Measurements from ENCODE around the gene TMED8.

Gene TMED8

GRCh38 chr14:77309131-77309530 lies 67.8 kb downstream of the TMED8 start:
- no peak for DNase-seq
- H3K4me1 ChIP-seq (ENCODE audit: control insufficient read depth, low read depth, low read length), result peaks cover 6% of the 10 kb centered on the region

GRCh38 chr14:77306851-77307496 lies 69.9 kb downstream of the TMED8 start:
- no peak overlapping the region for H3K56ac ChIP-seq (ENCODE audit: low read length)
- H3K23ac ChIP-seq (ENCODE audit: low read length), result no peak overlapping the region
- no peak overlapping the region for H2AK5ac ChIP-seq (ENCODE audit: low read length)
- H3K79me2 ChIP-seq (ENCODE audit: control insufficient read depth, insufficient read depth, low read length), result no peaks in the 10 kb centered on the region
- H4K5ac ChIP-seq (ENCODE audit: low read length), result no peak overlapping the region
- peaks cover 3% of the 10 kb centered on the region for H3K36me3 ChIP-seq (ENCODE audit: control insufficient read depth, insufficient read depth, low read length)
- H3K79me1 ChIP-seq (ENCODE audit: low read length), result peaks cover 6% of the 10 kb centered on the region
- no CpG with 5 or more reads among the region's 3 CpGs for WGBS (ENCODE audit: extremely low coverage, insufficient coverage, low lambda C conversion rate)
- peak; percentile 55 for DNase-seq
- no peak overlapping the region for H4K8ac ChIP-seq (ENCODE audit: low read depth, low read length)
- no peak overlapping the region for H2BK15ac ChIP-seq (replicated peaks; ENCODE audit: low read depth)
- H3K4me3 ChIP-seq (ENCODE audit: low read length), result no peak overlapping the region
- no peak overlapping the region for H3K9ac ChIP-seq (ENCODE audit: low read length)
- no peak overlapping the region for H2BK5ac ChIP-seq (ENCODE audit: low read length)
- H3K27me3 ChIP-seq (ENCODE audit: insufficient read depth, low read length, poor library complexity), result no peaks in the 10 kb centered on the region
- H3K4me1 ChIP-seq (ENCODE audit: control insufficient read depth, low read depth, low read length), result peaks cover 2% of the 10 kb centered on the region
- peak overlapping the region; percentile 25 for H3K27ac ChIP-seq (ENCODE audit: low read depth, low read length)
- no peak overlapping the region for H3K4me2 ChIP-seq (ENCODE audit: low read length)
- peak overlapping the region; percentile 81 for H3K18ac ChIP-seq (ENCODE audit: low read length)
- H2BK120ac ChIP-seq (ENCODE audit: low read depth, low read length), result no peak overlapping the region
- H3K4ac ChIP-seq (ENCODE audit: low read depth, low read length), result no peak overlapping the region

More at GRCh38 chr14:77309131-77309530, 67.8 kb downstream of the TMED8 start:
- no peaks in the 10 kb centered on the region for H3K79me2 ChIP-seq (ENCODE audit: control insufficient read depth, insufficient read depth, low read length)
- H4K8ac ChIP-seq (ENCODE audit: low read depth, low read length), result no peak overlapping the region
- no peak overlapping the region for H3K4ac ChIP-seq (ENCODE audit: low read depth, low read length)
- H2BK15ac ChIP-seq (replicated peaks; ENCODE audit: low read depth), result no peak overlapping the region
- no peak overlapping the region for H2BK5ac ChIP-seq (ENCODE audit: low read length)
- no peak overlapping the region for H3K56ac ChIP-seq (ENCODE audit: low read length)
- peaks cover 3% of the 10 kb centered on the region for H3K36me3 ChIP-seq (ENCODE audit: control insufficient read depth, insufficient read depth, low read length)
- no peak overlapping the region for H2AK5ac ChIP-seq (ENCODE audit: low read length)
- H3K79me1 ChIP-seq (ENCODE audit: low read length), result peaks cover 6% of the 10 kb centered on the region
- H3K27me3 ChIP-seq (ENCODE audit: insufficient read depth, low read length, poor library complexity), result no peaks in the 10 kb centered on the region
- WGBS (ENCODE audit: extremely low coverage, insufficient coverage, low lambda C conversion rate), result no CpG with 5 or more reads among the region's 4 CpGs
- no peak overlapping the region for H3K4me2 ChIP-seq (ENCODE audit: low read length)
- no peak overlapping the region for H3K18ac ChIP-seq (ENCODE audit: low read length)
- no peak overlapping the region for H3K23ac ChIP-seq (ENCODE audit: low read length)
- no peak overlapping the region for H3K9ac ChIP-seq (ENCODE audit: low read length)
- no peak overlapping the region for H3K4me3 ChIP-seq (ENCODE audit: low read length)
- no peak overlapping the region for H4K5ac ChIP-seq (ENCODE audit: low read length)
- no peak overlapping the region for H2BK120ac ChIP-seq (ENCODE audit: low read depth, low read length)
- no peak overlapping the region for H3K27ac ChIP-seq (ENCODE audit: low read depth, low read length)

DNA sequence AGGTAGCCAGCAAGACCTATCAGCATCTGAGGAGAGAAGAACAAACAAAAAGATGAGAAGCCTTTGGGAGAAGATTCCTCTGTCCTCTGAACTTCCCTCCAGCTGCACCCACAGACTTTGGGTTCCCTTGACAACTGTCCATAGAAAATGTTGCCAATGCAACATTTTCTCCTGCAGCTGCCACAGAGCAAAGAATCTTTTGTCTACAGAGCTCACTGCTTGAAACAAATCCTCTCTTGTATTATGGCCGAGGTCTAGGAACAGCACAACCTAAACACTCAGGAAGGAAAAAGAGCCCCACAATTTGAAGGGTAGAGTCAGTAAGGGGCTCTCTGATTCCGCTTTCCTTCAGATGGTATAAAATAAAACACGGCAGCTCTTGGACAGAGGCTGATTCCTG lies 70.5 kb downstream of the TMED8 start:
- peaks cover 2% of the 10 kb centered on the region for H3K4me1 ChIP-seq (ENCODE audit: control insufficient read depth, low read depth, low read length)
- H2BK120ac ChIP-seq (ENCODE audit: low read depth, low read length), result no peak overlapping the region
- WGBS (ENCODE audit: extremely low coverage, insufficient coverage, low lambda C conversion rate), result no CpG with 5 or more reads among the region's 3 CpGs
- no peak overlapping the region for H3K27ac ChIP-seq (ENCODE audit: low read depth, low read length)
- no peak overlapping the region for H2BK15ac ChIP-seq (replicated peaks; ENCODE audit: low read depth)
- H3K4ac ChIP-seq (ENCODE audit: low read depth, low read length), result no peak overlapping the region
- H2BK5ac ChIP-seq (ENCODE audit: low read length), result no peak overlapping the region
- no peak for DNase-seq
- H4K5ac ChIP-seq (ENCODE audit: low read length), result no peak overlapping the region
- H3K23ac ChIP-seq (ENCODE audit: low read length), result no peak overlapping the region
- no peak overlapping the region for H3K56ac ChIP-seq (ENCODE audit: low read length)
- peaks cover 3% of the 10 kb centered on the region for H3K36me3 ChIP-seq (ENCODE audit: control insufficient read depth, insufficient read depth, low read length)
- no peak overlapping the region for H3K4me2 ChIP-seq (ENCODE audit: low read length)
- H4K8ac ChIP-seq (ENCODE audit: low read depth, low read length), result no peak overlapping the region
- H3K18ac ChIP-seq (ENCODE audit: low read length), result no peak overlapping the region
- no peaks in the 10 kb centered on the region for H3K27me3 ChIP-seq (ENCODE audit: insufficient read depth, low read length, poor library complexity)
- no peaks in the 10 kb centered on the region for H3K79me2 ChIP-seq (ENCODE audit: control insufficient read depth, insufficient read depth, low read length)
- H3K4me3 ChIP-seq (ENCODE audit: low read length), result no peak overlapping the region
- H2AK5ac ChIP-seq (ENCODE audit: low read length), result no peak overlapping the region
- no peak overlapping the region for H3K9ac ChIP-seq (ENCODE audit: low read length)
- peaks cover 2% of the 10 kb centered on the region for H3K79me1 ChIP-seq (ENCODE audit: low read length)

DNA sequence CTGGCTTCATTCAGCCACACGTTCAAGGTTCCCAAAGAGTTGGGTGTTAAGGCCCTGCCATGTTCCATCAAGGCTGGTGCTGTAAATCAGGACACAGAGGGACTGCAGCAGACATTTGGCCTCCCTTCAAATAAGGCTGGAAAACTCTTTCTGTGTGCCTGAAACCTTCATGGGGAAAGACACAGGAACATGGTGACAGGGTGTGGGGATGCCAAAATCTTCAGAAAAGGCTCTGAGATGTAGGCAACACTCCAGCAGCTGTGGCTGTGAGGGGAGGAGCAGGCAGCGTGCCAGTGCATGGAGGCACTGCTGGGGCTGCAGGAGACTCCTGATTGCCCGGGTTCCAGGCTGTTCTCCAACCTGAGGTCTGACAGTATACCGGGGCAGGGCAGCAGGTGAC lies 71.2 kb downstream of the TMED8 start:
- WGBS (ENCODE audit: extremely low coverage, insufficient coverage, low lambda C conversion rate), result no CpG with 5 or more reads among the region's 4 CpGs
- Histone ChIP-seq H2BK5ac (ENCODE audit: low read length) (no peak overlapping the region), H3K27me3 (ENCODE audit: insufficient read depth, low read length, poor library complexity) (no peaks in the 10 kb centered on the region), H3K4ac (ENCODE audit: low read depth, low read length) (no peak overlapping the region), H4K8ac (ENCODE audit: low read depth, low read length) (no peak overlapping the region), H3K9ac (ENCODE audit: low read length) (no peak overlapping the region), H2BK15ac (replicated peaks; ENCODE audit: low read depth) (no peak overlapping the region), H3K56ac (ENCODE audit: low read length) (no peak overlapping the region), H3K18ac (ENCODE audit: low read length) (no peak overlapping the region), H4K5ac (ENCODE audit: low read length) (no peak overlapping the region), H3K79me1 (ENCODE audit: low read length) (no peaks in the 10 kb centered on the region), H3K27ac (ENCODE audit: low read depth, low read length) (no peak overlapping the region), H3K4me3 (ENCODE audit: low read length) (no peak overlapping the region), H3K4me1 (ENCODE audit: control insufficient read depth, low read depth, low read length) (peaks cover 2% of the 10 kb centered on the region), H3K4me2 (ENCODE audit: low read length) (no peak overlapping the region), H3K79me2 (ENCODE audit: control insufficient read depth, insufficient read depth, low read length) (no peaks in the 10 kb centered on the region), H3K23ac (ENCODE audit: low read length) (no peak overlapping the region), H3K36me3 (ENCODE audit: control insufficient read depth, insufficient read depth, low read length) (peaks cover 3% of the 10 kb centered on the region), H2BK120ac (ENCODE audit: low read depth, low read length) (no peak overlapping the region), H2AK5ac (ENCODE audit: low read length) (no peak overlapping the region)
- no peak for DNase-seq

GRCh38 chr14:77303417-77304156 lies 73.3 kb downstream of the TMED8 start:
- H3K4me1 ChIP-seq (ENCODE audit: control insufficient read depth, low read depth, low read length), result peaks cover 2% of the 10 kb centered on the region
- no peaks in the 10 kb centered on the region for H3K79me2 ChIP-seq (ENCODE audit: control insufficient read depth, insufficient read depth, low read length)
- no CpG with 5 or more reads among the region's 4 CpGs for WGBS (ENCODE audit: extremely low coverage, insufficient coverage, low lambda C conversion rate)
- peak overlapping the region; percentile 27 for H3K9ac ChIP-seq (ENCODE audit: low read length)
- no peak overlapping the region for H2BK15ac ChIP-seq (replicated peaks; ENCODE audit: low read depth)
- H3K56ac ChIP-seq (ENCODE audit: low read length), result peak overlapping the region; percentile 62
- no peaks in the 10 kb centered on the region for H3K79me1 ChIP-seq (ENCODE audit: low read length)
- H2BK120ac ChIP-seq (ENCODE audit: low read depth, low read length), result no peak overlapping the region
- no peak overlapping the region for H2AK5ac ChIP-seq (ENCODE audit: low read length)
- DNase-seq, result peak; percentile 86
- no peak overlapping the region for H3K18ac ChIP-seq (ENCODE audit: low read length)
- H3K27me3 ChIP-seq (ENCODE audit: insufficient read depth, low read length, poor library complexity), result no peaks in the 10 kb centered on the region
- no peak overlapping the region for H3K4me3 ChIP-seq (ENCODE audit: low read length)
- H3K27ac ChIP-seq (ENCODE audit: low read depth, low read length), result peak overlapping the region; percentile 9
- peaks cover 3% of the 10 kb centered on the region for H3K36me3 ChIP-seq (ENCODE audit: control insufficient read depth, insufficient read depth, low read length)
- H2BK5ac ChIP-seq (ENCODE audit: low read length), result no peak overlapping the region
- no peak overlapping the region for H3K4me2 ChIP-seq (ENCODE audit: low read length)
- H4K8ac ChIP-seq (ENCODE audit: low read depth, low read length), result no peak overlapping the region
- no peak overlapping the region for H3K23ac ChIP-seq (ENCODE audit: low read length)
- no peak overlapping the region for H4K5ac ChIP-seq (ENCODE audit: low read length)
- no peak overlapping the region for H3K4ac ChIP-seq (ENCODE audit: low read depth, low read length)
